Esophagus muscularis mucosa (tissue), 3 donors: ENCODE results near the gene AHRR.

Source experiments
- CTCF ChIP-seq, 3 experiments: fragments of 200-600 bp in 2 of 3; fragments of 450-650 bp in 1 of 3; sonication (generic) in 2 of 3; IDR thresholded peaks; one replicate each; pipeline ENCODE4 v1.5.1; 2017 to 2019; ENCODE audit warnings: antibody characterized with exemption in 3 of 3, mild to moderate bottlenecking in 2 of 3, moderate library complexity in 1 of 3
- POLR2A ChIP-seq: fragments of 450-650 bp; IDR thresholded peaks from one replicate; pipeline ENCODE4 v1.6.1; 2017; ENCODE audit warnings: antibody characterized with exemption, moderate library complexity, mild to moderate bottlenecking, low read depth
- POLR2AphosphoS5 ChIP-seq, 2 donors: sonication (generic); formaldehyde crosslinking; IDR thresholded peaks; one replicate each; pipeline ENCODE4 v1.6.1; 2017; ENCODE audit warnings: antibody characterized with exemption in 2 of 2

- TF ChIP-seq POLR2A (no peak), CTCF (IDR thresholded peaks at IDR 0.05) (no peak), POLR2AphosphoS5 (IDR thresholded peaks at IDR 0.05) (no peak)
Observed at GRCh38 chr5:370959-371810, 49.7 kb downstream of the AHRR start.
